ENCODE results near the gene KCNIP4.
A peak's percentile ranks its signal among the peaks of the same experiment; 100 is the strongest.

Gene KCNIP4

DNA sequence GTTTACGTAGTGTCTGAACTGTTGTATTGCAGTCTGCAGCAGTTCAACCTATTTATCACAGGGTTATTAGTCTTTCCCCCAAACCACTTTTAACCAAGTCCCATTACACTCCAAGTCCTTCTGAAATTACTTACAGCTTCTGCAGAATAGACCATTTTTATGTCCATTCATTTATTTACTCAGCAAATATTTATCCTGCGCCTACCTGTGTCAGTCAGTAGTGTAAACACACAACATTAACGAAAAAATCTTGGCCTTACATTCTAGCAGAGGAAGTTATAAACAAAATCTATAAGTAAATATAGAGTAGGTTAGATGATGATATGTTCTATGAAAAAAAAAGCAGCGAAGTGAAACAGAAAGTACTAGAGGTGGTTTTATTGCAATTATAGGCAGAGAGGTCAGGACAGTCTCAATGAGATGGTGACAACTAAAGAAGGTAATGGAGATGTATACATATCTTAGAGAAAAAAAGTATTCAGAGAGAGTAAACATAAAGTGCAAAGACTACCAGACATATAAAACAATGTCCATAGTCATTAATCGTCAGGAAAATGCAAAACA, 534.7 kb downstream of the KCNIP4 start:
- TF ChIP-seq, protein P1, sequence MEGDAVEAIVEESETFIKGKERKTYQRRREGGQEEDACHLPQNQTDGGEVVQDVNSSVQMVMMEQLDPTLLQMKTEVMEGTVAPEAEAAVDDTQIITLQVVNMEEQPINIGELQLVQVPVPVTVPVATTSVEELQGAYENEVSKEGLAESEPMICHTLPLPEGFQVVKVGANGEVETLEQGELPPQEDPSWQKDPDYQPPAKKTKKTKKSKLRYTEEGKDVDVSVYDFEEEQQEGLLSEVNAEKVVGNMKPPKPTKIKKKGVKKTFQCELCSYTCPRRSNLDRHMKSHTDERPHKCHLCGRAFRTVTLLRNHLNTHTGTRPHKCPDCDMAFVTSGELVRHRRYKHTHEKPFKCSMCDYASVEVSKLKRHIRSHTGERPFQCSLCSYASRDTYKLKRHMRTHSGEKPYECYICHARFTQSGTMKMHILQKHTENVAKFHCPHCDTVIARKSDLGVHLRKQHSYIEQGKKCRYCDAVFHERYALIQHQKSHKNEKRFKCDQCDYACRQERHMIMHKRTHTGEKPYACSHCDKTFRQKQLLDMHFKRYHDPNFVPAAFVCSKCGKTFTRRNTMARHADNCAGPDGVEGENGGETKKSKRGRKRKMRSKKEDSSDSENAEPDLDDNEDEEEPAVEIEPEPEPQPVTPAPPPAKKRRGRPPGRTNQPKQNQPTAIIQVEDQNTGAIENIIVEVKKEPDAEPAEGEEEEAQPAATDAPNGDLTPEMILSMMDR (conservative IDR thresholded peaks at IDR 0.05; ENCODE audit: low read depth, low read length), result no peak
- no peak for DNase-seq (ENCODE audit: low read depth)
- H3K4me3 ChIP-seq (ENCODE audit: low read length), result no peak overlapping the region

DNA sequence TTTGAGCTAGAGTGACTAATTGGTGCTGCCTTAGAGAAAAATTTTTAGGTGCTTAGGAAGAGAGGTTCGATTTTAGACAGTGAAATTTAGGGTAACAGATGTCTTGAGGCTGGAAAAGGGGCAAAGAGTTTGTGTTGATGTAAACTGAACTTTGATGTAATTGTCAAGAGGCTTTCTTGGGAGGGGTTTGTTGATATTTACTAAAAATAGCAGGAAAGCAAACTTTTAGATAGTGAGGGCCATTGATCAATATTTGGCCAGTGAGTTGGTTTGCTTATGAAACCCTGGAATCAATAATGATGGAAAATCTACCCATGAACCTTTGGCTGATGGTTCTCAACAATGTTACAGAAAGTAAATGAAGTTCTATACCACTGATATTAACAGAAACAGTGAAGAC, 537.5 kb downstream of the KCNIP4 start:
- DNase-seq (ENCODE audit: low read depth), result no peak
- H3K4me3 ChIP-seq (ENCODE audit: low read length), result no peak overlapping the region
- TF ChIP-seq, protein P1 (conservative IDR thresholded peaks at IDR 0.05; ENCODE audit: low read depth, low read length), result no peak

DNA sequence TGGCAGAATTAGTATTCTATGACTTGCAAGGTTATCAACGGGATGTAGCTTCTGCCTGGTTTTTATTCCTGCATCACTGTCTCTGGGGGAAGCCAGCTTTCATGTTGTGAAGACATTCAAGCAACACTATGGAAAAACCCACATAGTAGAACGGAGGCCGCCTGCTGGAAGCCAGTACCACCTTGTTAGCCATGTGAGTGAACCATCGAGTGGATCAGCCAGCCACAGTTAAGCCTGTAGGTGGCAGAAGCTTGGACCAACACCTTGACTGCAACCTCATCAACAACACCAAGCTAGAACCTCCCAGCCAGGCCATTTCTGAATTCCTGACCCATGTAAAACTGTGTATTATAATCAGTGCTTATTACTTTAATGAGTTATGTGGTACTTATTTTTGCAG, 538.2 kb downstream of the KCNIP4 start:
- DNase-seq (ENCODE audit: low read depth), result no peak
- H3K4me3 ChIP-seq (ENCODE audit: low read length), result no peak overlapping the region
- TF ChIP-seq, protein P1 (conservative IDR thresholded peaks at IDR 0.05; ENCODE audit: low read depth, low read length), result no peak

GRCh38 chr4:21387683-21388082, 560.9 kb downstream of the KCNIP4 start:
- H3K4me3 ChIP-seq (ENCODE audit: low read length), result no peak overlapping the region
- DNase-seq (ENCODE audit: low read depth), result no peak
- TF ChIP-seq, protein P1 (conservative IDR thresholded peaks at IDR 0.05; ENCODE audit: low read depth, low read length), result no peak

DNA sequence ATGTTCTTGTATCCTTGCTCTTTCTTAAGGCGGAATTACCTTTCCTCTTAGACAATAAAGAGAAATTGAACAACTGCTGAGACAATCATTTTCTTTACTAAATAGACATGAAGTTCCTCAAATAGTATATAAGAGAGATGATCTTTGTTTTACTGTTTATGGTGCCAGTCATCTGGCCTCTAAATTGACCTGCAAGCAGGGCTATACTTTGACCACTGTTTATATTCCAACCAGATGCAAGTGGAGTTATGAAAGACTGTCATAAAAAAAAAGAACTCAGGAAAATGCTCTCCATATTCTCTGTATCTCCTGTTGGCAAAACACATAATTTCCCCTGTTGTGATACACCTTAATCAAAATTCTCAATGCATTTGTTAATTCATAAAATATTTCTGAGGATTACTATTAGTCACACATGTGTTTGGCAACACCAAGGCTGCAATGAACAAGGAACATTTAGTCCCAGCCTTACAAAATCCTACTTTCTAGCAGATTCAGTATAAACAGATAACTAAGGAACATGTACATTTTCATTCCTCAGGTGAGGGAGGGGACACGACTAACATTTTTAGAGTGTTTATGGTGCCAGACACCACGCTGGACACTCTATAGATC, 562.3 kb downstream of the KCNIP4 start:
- TF ChIP-seq, protein P1 (conservative IDR thresholded peaks at IDR 0.05; ENCODE audit: low read depth, low read length), result no peak
- peak; percentile 10 for DNase-seq (ENCODE audit: low read depth)
- H3K4me3 ChIP-seq (ENCODE audit: low read length), result no peak overlapping the region

DNA sequence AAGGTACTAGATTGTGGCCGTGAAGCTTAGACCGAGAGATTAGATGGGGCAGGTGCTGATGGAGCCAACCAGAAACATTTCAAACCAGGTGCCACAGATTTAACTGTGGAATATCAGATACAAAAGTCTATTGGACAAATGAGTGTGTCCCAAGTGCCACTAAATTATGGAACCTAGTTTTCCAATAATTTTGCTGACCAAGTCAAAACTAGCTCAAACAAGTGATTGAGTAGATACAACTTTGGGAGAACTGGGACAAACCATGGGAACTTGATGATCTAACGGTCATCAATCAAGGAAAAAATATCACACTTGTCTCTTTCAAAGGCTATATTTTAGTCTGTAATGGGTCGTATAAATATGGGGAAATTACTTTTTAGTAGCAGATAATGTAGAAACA, 562.9 kb downstream of the KCNIP4 start:
- TF ChIP-seq, protein P1 (conservative IDR thresholded peaks at IDR 0.05; ENCODE audit: low read depth, low read length), result no peak
- no peak for DNase-seq (ENCODE audit: low read depth)
- no peak overlapping the region for H3K4me3 ChIP-seq (ENCODE audit: low read length)

- no peak overlapping the region for H3K4me3 ChIP-seq (ENCODE audit: low read length)
- TF ChIP-seq, protein P1 (conservative IDR thresholded peaks at IDR 0.05; ENCODE audit: low read depth, low read length), result no peak
- no peak for DNase-seq (ENCODE audit: low read depth)
Measured at GRCh38 chr4:21384609-21385008, 564.0 kb downstream of the KCNIP4 start.

All from retinal pigment epithelial cell (primary cell).